SK-N-SH treated with all-trans-retinoic acid at 6 μM for 48 hours (cell line): ENCODE results near the gene CHRNE.

ENCODE experiments used
- ESRRG ChIP-seq: fragments of 250-450 bp; sonication (Bioruptor Pico); IDR thresholded peaks from 2 replicates; pipeline ENCODE4 v1.6.1; 2021; ENCODE audit warnings: mild to moderate bottlenecking
- GLIS3 ChIP-seq: fragments of 250-450 bp; sonication (Bioruptor Pico); IDR thresholded peaks from 2 replicates; pipeline ENCODE4 v1.5.0; 2020; ENCODE audit warnings: mild to moderate bottlenecking, moderate library complexity
- SNAI2 ChIP-seq: fragments of 250-450 bp; sonication (Bioruptor Pico); IDR thresholded peaks from 2 replicates; pipeline ENCODE4 v1.5.0; 2020; ENCODE audit warnings: mild to moderate bottlenecking, moderate library complexity

- no peak for TF ChIP-seq ESRRG
- no peak for TF ChIP-seq SNAI2 (CRISPR knock-in tag)
- no peak for TF ChIP-seq GLIS3
Measured at GRCh38 chr17:4863321-4863720, 39.6 kb downstream of the CHRNE start.
